Raji (cell line): Measurements from ENCODE around the gene NDUFA8.

Experiments
- POLR2A ChIP-seq: IDR thresholded peaks from 2 replicates; pipeline ENCODE4 v1.6.1; 2011; ENCODE audit warnings: low read depth, low read length, control low read depth; ENCODE audit not compliant: insufficient read depth

The NDUFA8 gene

GRCh38 chr9:122107291-122107805 is 52.2 kb downstream of the NDUFA8 start:
- TF ChIP-seq POLR2A: no peak

DNA sequence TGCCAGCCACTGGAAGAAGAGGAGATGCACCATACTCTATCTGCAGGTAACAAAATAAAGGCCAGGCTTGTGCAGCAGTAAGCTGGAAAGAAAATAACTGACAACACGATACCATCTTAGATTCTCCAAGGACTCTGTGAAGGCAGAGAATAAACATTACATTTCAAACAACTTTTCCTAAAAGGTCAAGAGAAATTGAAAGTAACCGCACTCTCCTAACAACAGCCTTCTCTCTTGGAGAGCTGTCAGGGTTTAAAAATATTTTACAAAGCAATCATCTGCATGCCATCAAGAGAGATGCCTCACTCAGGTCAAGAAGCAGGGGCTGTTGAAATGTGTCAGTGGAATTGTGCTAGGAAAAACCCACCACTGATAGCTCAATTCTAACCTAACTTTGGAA is 53.0 kb downstream of the NDUFA8 start:
- no peak for TF ChIP-seq POLR2A

DNA sequence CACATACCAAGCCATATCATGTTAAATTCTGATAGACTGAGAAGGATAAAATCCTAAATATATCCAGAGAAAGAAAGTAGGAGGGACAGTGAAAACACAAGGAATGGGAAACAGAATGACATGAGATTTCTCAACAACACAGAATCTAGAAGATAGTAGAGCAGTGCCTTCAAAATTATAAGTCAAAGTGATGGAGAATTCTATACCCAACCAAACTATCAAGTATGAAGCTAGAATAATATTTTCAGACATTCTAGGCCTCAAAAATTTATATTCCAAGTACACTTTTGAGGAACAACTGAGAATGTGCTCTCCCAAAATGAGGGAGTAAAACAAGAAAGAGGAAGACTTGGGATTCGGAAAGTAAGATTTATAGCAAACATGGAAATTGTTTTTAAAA is 55.6 kb downstream of the NDUFA8 start:
- no peak for TF ChIP-seq POLR2A

DNA sequence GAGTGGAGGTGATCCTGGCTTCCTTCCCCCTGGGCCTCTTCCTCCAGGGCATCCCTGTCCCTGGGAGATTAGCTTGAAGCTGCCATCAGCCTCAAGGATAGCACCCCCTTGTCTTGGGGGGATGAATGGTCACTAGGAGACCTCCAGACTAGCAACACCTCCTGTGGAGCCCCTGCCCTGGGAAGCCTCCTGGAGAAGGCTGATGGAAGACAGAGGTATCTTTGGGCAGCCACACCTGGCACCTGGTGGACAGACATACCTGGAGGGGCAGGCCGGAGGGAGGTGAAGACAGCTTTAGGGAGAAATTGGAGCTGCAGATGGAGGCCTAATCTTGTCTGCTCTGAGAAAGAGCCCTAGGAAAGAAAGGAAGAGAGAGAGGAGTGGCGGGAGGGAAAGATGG is 57.4 kb downstream of the NDUFA8 start:
- TF ChIP-seq POLR2A: no peak

DNA sequence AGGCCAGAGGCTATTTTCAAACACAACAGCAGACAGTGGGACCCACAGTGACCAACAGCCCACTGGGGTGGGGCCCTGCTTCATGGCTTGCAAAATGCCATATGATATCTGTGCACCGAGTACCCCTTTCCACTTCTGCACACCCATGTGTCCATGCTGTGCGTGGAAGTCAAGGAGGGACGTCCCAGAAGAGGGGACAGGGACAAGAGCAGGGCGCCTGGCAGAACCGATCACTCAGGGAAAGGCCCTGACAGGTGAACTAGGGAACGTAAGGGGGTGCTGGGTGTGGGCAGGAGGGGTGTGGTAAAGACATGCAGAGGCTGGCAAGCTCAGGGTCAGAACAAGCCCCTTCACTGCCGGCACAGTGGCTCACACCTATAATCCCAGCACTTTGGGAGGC is 58.8 kb downstream of the NDUFA8 start:
- TF ChIP-seq POLR2A: no peak

DNA sequence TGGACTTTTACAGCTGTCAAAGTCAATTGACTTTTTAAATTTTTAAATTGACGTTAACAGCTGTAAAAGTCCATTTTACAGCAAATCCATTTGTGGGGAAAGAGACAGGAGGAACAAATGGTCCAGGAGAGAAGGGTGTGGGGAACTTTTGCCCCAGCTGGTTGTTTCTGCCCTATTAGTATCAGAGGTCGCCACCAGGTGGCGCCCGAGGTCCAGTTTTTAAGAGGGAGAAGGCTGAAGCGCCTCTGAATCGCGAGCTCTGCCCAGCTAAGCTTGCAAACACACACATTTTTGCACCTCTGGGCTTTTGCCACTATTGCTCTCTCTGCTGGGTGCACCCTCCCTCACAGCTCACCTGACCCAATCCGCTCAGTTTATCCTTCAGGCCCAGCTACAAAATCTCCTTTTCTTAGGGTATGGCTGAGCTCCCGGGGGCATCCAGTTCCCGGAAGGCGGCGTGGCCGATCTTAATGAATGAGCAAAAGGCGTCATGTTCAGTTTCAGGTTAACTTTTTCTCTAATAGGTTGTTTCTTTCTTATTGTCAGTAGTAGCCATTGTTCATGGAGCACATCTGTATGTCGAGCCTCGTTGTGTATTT is 60.2 kb downstream of the NDUFA8 start:
- TF ChIP-seq POLR2A: no peak

GRCh38 chr9:122097679-122098315 is 61.8 kb downstream of the NDUFA8 start:
- TF ChIP-seq POLR2A: no peak

- TF ChIP-seq POLR2A: no peak
Observed at GRCh38 chr9:122096620-122097415, 62.8 kb downstream of the NDUFA8 start.

DNA sequence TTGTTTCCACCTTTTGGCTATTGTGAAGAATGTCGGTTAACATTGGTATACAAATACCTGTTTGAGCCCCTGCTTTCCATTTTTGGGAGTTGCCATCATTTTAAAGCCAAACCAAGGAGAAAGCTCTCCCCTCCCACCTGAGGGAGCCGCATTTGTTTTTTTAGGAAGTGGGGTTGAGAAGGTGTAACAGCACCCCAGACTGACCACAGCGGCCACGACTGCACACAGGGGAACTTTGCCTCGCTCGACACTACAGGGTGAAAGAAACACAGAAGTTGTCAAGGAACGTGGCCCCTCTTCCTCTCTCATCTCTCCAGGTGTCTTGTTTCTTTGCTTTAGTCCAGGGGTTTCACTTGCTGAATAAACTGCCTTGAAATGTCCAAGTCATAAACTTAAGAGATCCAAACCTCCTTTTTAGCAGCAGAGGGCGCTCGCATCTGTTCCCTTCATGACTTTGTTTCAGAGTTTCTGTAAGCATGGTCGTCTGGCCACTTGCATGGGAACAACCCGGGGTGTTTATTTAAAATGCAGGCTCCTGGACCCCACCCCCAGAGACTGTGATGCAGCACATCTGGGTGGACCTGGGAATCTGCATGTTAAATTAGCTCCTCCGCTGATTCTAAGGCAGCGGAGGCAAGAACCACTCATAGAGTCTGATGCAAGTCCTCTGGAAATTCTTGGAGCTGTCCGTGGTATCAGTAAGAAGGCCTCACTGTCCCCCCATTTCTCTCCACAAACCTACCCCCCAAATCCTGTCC is 64.4 kb downstream of the NDUFA8 start:
- TF ChIP-seq POLR2A: no peak
